Measurements from ENCODE around the gene NAALADL1. TPM values are rescaled to one million over a fixed set of nuclear protein-coding genes. Genes with fewer than 3 reads are reported as not detected.

Gene NAALADL1
- total RNA-seq, 2 donors from 2014 or later = 14.2 to 34.7 TPM

GRCh38 chr11:65089621-65090020 lies 31.3 kb upstream of the NAALADL1 start:
- Mint-ChIP-seq H3K27me3 (no peaks in the 10 kb centered on the region), H3K9me3 (no peaks in the 10 kb centered on the region), H3K4me3 (no peak overlapping the region), H3K27ac (no peak overlapping the region), H3K4me1 (ENCODE audit: low read depth in 2 of 2) (peaks cover 5 to 8% of the 10 kb centered on the region in 2 donors), H3K36me3 (peaks cover 15% of the 10 kb centered on the region)
- ATAC-seq = no peak
- DNase-seq (ENCODE audit: low spot score) = peak; percentile 31

GRCh38 chr11:65087827-65088226 lies 29.5 kb upstream of the NAALADL1 start:
- Mint-ChIP-seq H3K36me3 (peaks cover 15% of the 10 kb centered on the region), H3K27me3 (no peaks in the 10 kb centered on the region), H3K9me3 (no peaks in the 10 kb centered on the region), H3K4me3 (no peak overlapping the region), H3K27ac (no peak overlapping the region), H3K4me1 (ENCODE audit: low read depth in 2 of 2) (peaks cover 20 to 26% of the 10 kb centered on the region in 2 donors)
- no peak for ATAC-seq
- no peak for DNase-seq (ENCODE audit: low spot score)

GRCh38 chr11:65087216-65087615 lies 28.9 kb upstream of the NAALADL1 start:
- no peaks in the 10 kb centered on the region for H3K27me3 Mint-ChIP-seq
- H3K9me3 Mint-ChIP-seq = no peaks in the 10 kb centered on the region
- no peak overlapping the region for H3K27ac Mint-ChIP-seq
- H3K4me1 Mint-ChIP-seq (ENCODE audit: low read depth in 2 of 2) = peaks cover 23 to 32% of the 10 kb centered on the region in 2 donors
- ATAC-seq (no peak), DNase-seq (ENCODE audit: low spot score) (no peak)
- H3K36me3 Mint-ChIP-seq = peaks cover 15% of the 10 kb centered on the region
- H3K4me3 Mint-ChIP-seq = no peak overlapping the region

GRCh38 chr11:65086809-65087208 lies 28.5 kb upstream of the NAALADL1 start:
- peaks cover 15% of the 10 kb centered on the region for H3K36me3 Mint-ChIP-seq
- no peak for DNase-seq (ENCODE audit: low spot score)
- H3K4me1 Mint-ChIP-seq (ENCODE audit: low read depth in 2 of 2) = peaks cover 23 to 35% of the 10 kb centered on the region in 2 donors
- no peak overlapping the region for H3K4me3 Mint-ChIP-seq
- H3K27ac Mint-ChIP-seq = no peak overlapping the region
- no peak for ATAC-seq
- H3K27me3 Mint-ChIP-seq = no peaks in the 10 kb centered on the region
- H3K9me3 Mint-ChIP-seq = no peaks in the 10 kb centered on the region

- no peak for DNase-seq (ENCODE audit: low spot score)
These were observed 27.1 kb upstream of the NAALADL1 start for GRCh38 chr11:65085446-65085845.

GRCh38 chr11:65084598-65085375 lies 26.4 kb upstream of the NAALADL1 start:
- H3K27me3 Mint-ChIP-seq = no peaks in the 10 kb centered on the region
- peak overlapping the region; percentile 94 to 95 for H3K27ac Mint-ChIP-seq
- H3K4me3 Mint-ChIP-seq = peak overlapping the region; percentile 98
- H3K36me3 Mint-ChIP-seq = peaks cover 21% of the 10 kb centered on the region
- no peaks in the 10 kb centered on the region for H3K9me3 Mint-ChIP-seq
- ATAC-seq = no peak
- DNase-seq (ENCODE audit: low spot score) = no peak
- peaks cover 26 to 44% of the 10 kb centered on the region in 2 donors for H3K4me1 Mint-ChIP-seq (ENCODE audit: low read depth in 2 of 2)

More at GRCh38 chr11:65085446-65085845, 27.1 kb upstream of the NAALADL1 start:
- Mint-ChIP-seq H3K4me1 (ENCODE audit: low read depth in 2 of 2) (peaks cover 26 to 42% of the 10 kb centered on the region in 2 donors), H3K4me3 (peak overlapping the region; percentile 98), H3K27me3 (no peaks in the 10 kb centered on the region), H3K27ac (peak overlapping the region; percentile 94 to 95), H3K9me3 (no peaks in the 10 kb centered on the region), H3K36me3 (peaks cover 20% of the 10 kb centered on the region)
- no peak for ATAC-seq

- no peaks in the 10 kb centered on the region for H3K9me3 Mint-ChIP-seq
- ATAC-seq = peak; percentile 93 to 96
- H3K4me1 Mint-ChIP-seq (ENCODE audit: low read depth in 2 of 2) = peaks cover 26 to 44% of the 10 kb centered on the region in 2 donors
These were observed 25.7 kb upstream of the NAALADL1 start, which contains the start of the genes CDCA5 and ZFPL1 for GRCh38 chr11:65083834-65084597. Gene CDCA5 (minus strand): TSS chr11:65084040. CDS start chr11:65083978, 62 bp downstream. Gene ZFPL1 (plus strand): TSS chr11:65084222. CDS start chr11:65084699, 477 bp downstream.

GRCh38 chr11:65083134-65083833 lies 24.9 kb upstream of the NAALADL1 start:
- H3K4me1 Mint-ChIP-seq (ENCODE audit: low read depth in 2 of 2) = peaks cover 32 to 51% of the 10 kb centered on the region in 2 donors
- DNase-seq (ENCODE audit: low spot score) (peak; percentile 38), ATAC-seq (peak; percentile 0 to 1)
- no peaks in the 10 kb centered on the region for H3K9me3 Mint-ChIP-seq
- H3K27ac Mint-ChIP-seq = peak overlapping the region; percentile 94 to 95
- H3K4me3 Mint-ChIP-seq = peak overlapping the region; percentile 98
- peaks cover 17% of the 10 kb centered on the region for H3K36me3 Mint-ChIP-seq
- H3K27me3 Mint-ChIP-seq = no peaks in the 10 kb centered on the region

More at GRCh38 chr11:65083834-65084597, 25.7 kb upstream of the NAALADL1 start, which contains the start of the genes CDCA5 and ZFPL1:
- Mint-ChIP-seq H3K27ac (peak within 1 kb of the TSS; percentile 94 to 95), H3K36me3 (peaks cover 19% of the 10 kb centered on the region), H3K27me3 (no peaks in the 10 kb centered on the region), H3K4me3 (peak within 1 kb of the TSS; percentile 98)
- peak; percentile 98 for DNase-seq (ENCODE audit: low spot score)

GRCh38 chr11:65078786-65079342 lies 20.5 kb upstream of the NAALADL1 start:
- peaks cover 20 to 45% of the 10 kb centered on the region in 2 donors for H3K4me1 Mint-ChIP-seq (ENCODE audit: low read depth in 2 of 2)
- peak overlapping the region; percentile 39 for H3K4me3 Mint-ChIP-seq
- no peaks in the 10 kb centered on the region for H3K9me3 Mint-ChIP-seq
- no peak for ATAC-seq
- H3K36me3 Mint-ChIP-seq = peaks cover 10% of the 10 kb centered on the region
- peak overlapping the region in 1 of 2 donors; percentile 20 for H3K27ac Mint-ChIP-seq
- DNase-seq (ENCODE audit: low spot score) = peak; percentile 60
- H3K27me3 Mint-ChIP-seq = no peaks in the 10 kb centered on the region

- ATAC-seq (peak; percentile 58 to 67), DNase-seq (ENCODE audit: low spot score) (peak; percentile 60)
- H3K27ac Mint-ChIP-seq = peak overlapping the region in 1 of 2 donors; percentile 20
- H3K9me3 Mint-ChIP-seq = no peaks in the 10 kb centered on the region
- no peaks in the 10 kb centered on the region for H3K27me3 Mint-ChIP-seq
- peaks cover 10% of the 10 kb centered on the region for H3K36me3 Mint-ChIP-seq
- no peak overlapping the region for H3K4me3 Mint-ChIP-seq
- H3K4me1 Mint-ChIP-seq (ENCODE audit: low read depth in 2 of 2) = peaks cover 15 to 38% of the 10 kb centered on the region in 2 donors
These were observed 19.8 kb upstream of the NAALADL1 start for GRCh38 chr11:65078151-65078550.

GRCh38 chr11:65077451-65077850 lies 19.1 kb upstream of the NAALADL1 start:
- no peaks in the 10 kb centered on the region for H3K27me3 Mint-ChIP-seq
- peak overlapping the region in 1 of 2 donors; percentile 45 for H3K27ac Mint-ChIP-seq
- peak; percentile 51 for DNase-seq (ENCODE audit: low spot score)
- peaks cover 10 to 31% of the 10 kb centered on the region in 2 donors for H3K4me1 Mint-ChIP-seq (ENCODE audit: low read depth in 2 of 2)
- no peak for ATAC-seq
- H3K4me3 Mint-ChIP-seq = no peak overlapping the region
- peaks cover 10% of the 10 kb centered on the region for H3K36me3 Mint-ChIP-seq
- no peaks in the 10 kb centered on the region for H3K9me3 Mint-ChIP-seq

GRCh38 chr11:65072631-65072966 lies 14.2 kb upstream of the NAALADL1 start:
- DNase-seq (ENCODE audit: low spot score) = no peak
- no peak overlapping the region for H3K4me3 Mint-ChIP-seq
- no peak for ATAC-seq
- no peaks in the 10 kb centered on the region for H3K27me3 Mint-ChIP-seq
- H3K9me3 Mint-ChIP-seq = no peaks in the 10 kb centered on the region
- no peak overlapping the region for H3K27ac Mint-ChIP-seq
- no peaks in the 10 kb centered on the region for H3K36me3 Mint-ChIP-seq
- peaks cover 0 to 3% of the 10 kb centered on the region in 2 donors for H3K4me1 Mint-ChIP-seq (ENCODE audit: low read depth in 2 of 2)

All from natural killer cell treated with Interleukin-12 subunit alpha and Interleukin-12 subunit beta and Interleukin-15 and Interleukin-18, amount 100 ng/mL, for 72 hours (primary cell).